ENCODE data around the gene RAD51B. TPM values are rescaled to one million over a fixed set of nuclear protein-coding genes. Genes with fewer than 3 reads are reported as not detected.

The RAD51B gene
- total and polyA plus RNA-seq, 3 donors from 2014 or later, result 5.5 to 22.5 (median 19.1) TPM

DNA sequence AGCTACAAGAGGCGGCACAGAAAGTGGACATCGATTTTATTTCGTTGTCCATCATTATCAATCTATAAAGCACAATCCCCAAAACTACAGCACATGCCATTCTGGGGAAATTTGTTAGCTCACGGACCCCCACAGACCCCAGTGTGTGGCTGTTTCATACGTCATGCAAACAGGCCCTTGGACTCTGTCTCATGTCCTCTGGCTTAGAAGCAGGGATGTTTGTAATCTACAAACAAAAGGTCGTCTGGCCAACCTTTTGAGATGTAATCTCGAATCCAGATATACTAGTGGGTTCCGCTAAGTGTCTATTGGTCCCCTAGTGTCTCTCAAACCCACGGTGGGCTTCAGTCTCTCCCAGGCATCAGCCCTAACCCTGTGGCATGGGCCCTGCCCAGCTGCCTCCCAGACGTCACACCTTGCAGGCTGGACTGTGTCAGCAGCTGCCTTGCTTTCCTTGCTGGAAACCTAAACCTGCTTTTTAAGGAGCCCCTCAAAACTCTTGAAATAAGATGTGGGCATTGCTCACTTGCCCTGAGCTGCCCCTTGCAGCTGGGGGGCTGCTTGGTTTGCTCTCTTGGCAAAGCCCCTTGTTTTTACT lies 752.4 kb downstream of the RAD51B start:
- TF ChIP-seq CTCF (IDR thresholded peaks at IDR 0.05) (no peak), POLR2A (IDR thresholded peaks at IDR 0.05) (no peak)
- no peaks in the 10 kb centered on the region for H3K36me3 ChIP-seq (ENCODE audit: low read depth, missing control alignments)
- intact Hi-C loops (cut with DNase I; ENCODE audit: low total_unique reads), result no loop called here
- H3K27me3 ChIP-seq, result no peaks in the 10 kb centered on the region
- H3K4me3 ChIP-seq, result no peak overlapping the region
- peaks cover 9% of the 10 kb centered on the region for H3K4me1 ChIP-seq
- DNase-seq, result no peak
- H3K9me3 ChIP-seq, result no peaks in the 10 kb centered on the region
- H3K27ac ChIP-seq, result no peak overlapping the region
- 92% methylated on average over 10 of the region's 10 CpGs for WGBS, 2 donors

GRCh38 chr14:68573126-68573525 lies 753.5 kb downstream of the RAD51B start:
- DNase-seq, result no peak
- TF ChIP-seq POLR2A (IDR thresholded peaks at IDR 0.05), result no peak
- intact Hi-C loops (cut with DNase I; ENCODE audit: low total_unique reads), result no loop called here
- 94 to 97% methylated on average over 6 of the region's 6 CpGs for WGBS, 2 donors
- no peak overlapping the region for H3K27ac ChIP-seq
- H3K27me3 ChIP-seq, result no peaks in the 10 kb centered on the region
- no peak overlapping the region for H3K4me3 ChIP-seq
- peaks cover 9% of the 10 kb centered on the region for H3K4me1 ChIP-seq
- H3K36me3 ChIP-seq (ENCODE audit: low read depth, missing control alignments), result no peaks in the 10 kb centered on the region
- H3K9me3 ChIP-seq, result no peaks in the 10 kb centered on the region

- H3K27ac ChIP-seq, result no peak overlapping the region
- no peaks in the 10 kb centered on the region for H3K9me3 ChIP-seq
- no peaks in the 10 kb centered on the region for H3K27me3 ChIP-seq
- TF ChIP-seq POLR2A (IDR thresholded peaks at IDR 0.05), result no peak
- no peak for TF ChIP-seq CTCF (IDR thresholded peaks at IDR 0.05)
- DNase-seq, result no peak
- H3K36me3 ChIP-seq (ENCODE audit: low read depth, missing control alignments), result no peaks in the 10 kb centered on the region
- H3K4me3 ChIP-seq, result no peak overlapping the region
- peaks cover 9% of the 10 kb centered on the region for H3K4me1 ChIP-seq
- intact Hi-C loops (cut with DNase I; ENCODE audit: low total_unique reads), result no loop called here
- 84 to 89% methylated on average over 2 of the region's 2 CpGs for WGBS, 2 donors
These were observed 754.1 kb downstream of the RAD51B start for GRCh38 chr14:68573722-68574121.

DNA sequence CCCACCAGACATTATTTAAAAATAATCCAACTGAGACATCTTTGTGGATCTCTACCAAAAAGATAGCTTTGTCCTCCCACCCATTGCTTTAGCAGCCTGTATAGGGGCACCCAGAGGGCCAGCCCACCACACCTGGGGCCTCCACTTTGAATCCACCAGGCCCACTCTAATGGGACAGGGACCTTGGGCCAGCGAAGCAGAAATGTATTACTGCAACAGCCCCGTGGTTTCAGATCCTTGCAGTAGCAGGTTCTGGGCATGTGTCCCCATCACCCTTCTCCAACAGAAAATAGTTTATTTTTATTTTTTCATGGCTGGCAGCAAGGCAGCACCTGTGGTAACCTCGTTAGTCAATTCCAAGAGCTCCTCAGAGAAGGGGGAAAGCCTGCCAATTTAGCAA lies 754.9 kb downstream of the RAD51B start:
- TF ChIP-seq POLR2A (IDR thresholded peaks at IDR 0.05), result no peak
- TF ChIP-seq CTCF (IDR thresholded peaks at IDR 0.05), result no peak
- no peak overlapping the region for H3K27ac ChIP-seq

GRCh38 chr14:68574906-68575305 lies 755.3 kb downstream of the RAD51B start:
- no peaks in the 10 kb centered on the region for H3K27me3 ChIP-seq
- peaks cover 2% of the 10 kb centered on the region for H3K4me1 ChIP-seq
- no peak overlapping the region for H3K27ac ChIP-seq
- TF ChIP-seq CTCF (IDR thresholded peaks at IDR 0.05), result no peak
- no peak for TF ChIP-seq POLR2A (IDR thresholded peaks at IDR 0.05)
- 71 to 81% methylated on average over 3 of the region's 3 CpGs for WGBS, 2 donors
- H3K36me3 ChIP-seq (ENCODE audit: low read depth, missing control alignments), result no peaks in the 10 kb centered on the region
- no peak overlapping the region for H3K4me3 ChIP-seq
- H3K9me3 ChIP-seq, result no peaks in the 10 kb centered on the region
- intact Hi-C loops (cut with DNase I; ENCODE audit: low total_unique reads), result no loop called here
- DNase-seq, result no peak

More for the DNA sequence above, 754.9 kb downstream of the RAD51B start:
- no peak overlapping the region for H3K4me3 ChIP-seq
- H3K27me3 ChIP-seq, result no peaks in the 10 kb centered on the region
- no peaks in the 10 kb centered on the region for H3K9me3 ChIP-seq
- intact Hi-C loops (cut with DNase I; ENCODE audit: low total_unique reads), result no loop called here
- 89 to 92% methylated on average over 3 of the region's 3 CpGs for WGBS, 2 donors
- H3K4me1 ChIP-seq, result peaks cover 6% of the 10 kb centered on the region
- H3K36me3 ChIP-seq (ENCODE audit: low read depth, missing control alignments), result no peaks in the 10 kb centered on the region
- no peak for DNase-seq
